PFSK-1 (cell line): Measurements from ENCODE around the gene TTC27.

Experiments
- FOXP2 ChIP-seq: optimal IDR thresholded peaks from 2 replicates; pipeline ENCODE3; 2011; ENCODE audit warnings: borderline replicate concordance, control low read depth, inconsistent platforms; ENCODE audit not compliant: insufficient read depth; ENCODE audit errors: extremely low read length, extremely low read depth
- POLR2AphosphoS5 ChIP-seq: IDR thresholded peaks from 2 replicates; pipeline ENCODE4 v1.6.1; 2012; ENCODE audit warnings: low read depth, mild to moderate bottlenecking, control low read depth, low read length, moderate library complexity
- REST ChIP-seq, 2 experiments: IDR thresholded peaks; 2 replicates each; pipeline versions ENCODE4 v1.6.1 to v1.8.0; 2011 to 2012; ENCODE audit warnings: low read depth in 2 of 2, low read length in 2 of 2, control low read depth in 1 of 2, inconsistent platforms in 1 of 2, mild to moderate bottlenecking in 1 of 2, moderate library complexity in 1 of 2; ENCODE audit not compliant: insufficient read depth in 1 of 2
- SIN3A ChIP-seq: IDR thresholded peaks from 2 replicates; pipeline ENCODE4 v1.6.1; 2012; ENCODE audit warnings: mild to moderate bottlenecking, low read length, moderate library complexity, borderline replicate concordance; ENCODE audit not compliant: insufficient read depth
- TAF1 ChIP-seq: IDR thresholded peaks from 2 replicates; pipeline ENCODE4 v1.6.1; 2012; ENCODE audit warnings: low read length, control low read depth, borderline replicate concordance; ENCODE audit not compliant: insufficient read depth

TTC27 gene

DNA sequence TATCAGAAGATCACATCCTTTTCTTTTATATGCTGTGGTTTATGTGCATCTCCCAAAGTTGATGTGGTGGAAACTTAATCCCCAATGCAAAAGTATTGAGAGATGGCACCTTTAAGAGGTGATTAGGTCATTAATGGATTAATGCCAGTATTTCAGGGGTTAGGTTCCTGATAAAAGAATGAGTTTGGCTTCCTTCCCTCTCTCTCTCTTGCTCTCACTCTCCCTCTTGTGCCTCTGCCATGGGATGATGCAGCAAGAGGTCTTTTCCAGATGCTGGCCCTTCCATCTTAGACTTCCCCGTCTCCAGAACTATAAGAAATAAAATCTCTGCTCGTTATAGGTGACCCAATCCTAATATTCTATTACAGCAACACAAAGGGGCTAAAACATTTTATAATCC is 85.0 kb downstream of the TTC27 start:
- TF ChIP-seq REST (IDR thresholded peaks at IDR 0.05; ENCODE audit: insufficient read depth in 1 of 2, low read depth in 2 of 2, low read length in 2 of 2) = no peak
- TF ChIP-seq POLR2AphosphoS5 = no peak
- TF ChIP-seq SIN3A = no peak
- no peak for TF ChIP-seq TAF1
- no peak for TF ChIP-seq FOXP2

GRCh38 chr2:32714521-32714920 is 86.7 kb downstream of the TTC27 start:
- TF ChIP-seq POLR2AphosphoS5 = no peak
- TF ChIP-seq TAF1 = no peak
- TF ChIP-seq SIN3A = no peak
- TF ChIP-seq REST (IDR thresholded peaks at IDR 0.05; ENCODE audit: insufficient read depth in 1 of 2, low read depth in 2 of 2, low read length in 2 of 2) = no peak
- TF ChIP-seq FOXP2 = no peak

DNA sequence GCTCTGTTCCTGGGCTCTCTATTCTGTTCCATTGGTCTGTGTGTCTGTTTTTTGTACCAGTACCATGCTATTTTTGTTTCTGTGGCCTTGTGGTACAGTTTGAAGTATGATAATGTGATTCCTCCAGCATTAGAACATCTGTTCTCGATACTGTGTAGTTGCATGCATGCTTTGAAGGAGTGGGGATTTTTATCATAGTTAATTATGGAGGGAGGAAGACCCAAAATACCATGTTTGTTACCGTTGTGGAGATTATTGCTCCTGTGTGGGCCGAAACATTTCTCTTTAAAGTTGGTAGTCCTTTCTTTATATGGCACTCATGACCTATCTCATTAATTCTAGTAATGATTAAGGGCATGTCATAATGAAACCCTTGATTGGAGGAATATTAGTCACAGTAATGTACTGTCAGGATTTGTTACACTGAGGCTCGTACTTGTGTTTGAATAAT is 87.6 kb downstream of the TTC27 start:
- TF ChIP-seq TAF1 = no peak
- no peak for TF ChIP-seq FOXP2
- no peak for TF ChIP-seq REST (IDR thresholded peaks at IDR 0.05; ENCODE audit: insufficient read depth in 1 of 2, low read depth in 2 of 2, low read length in 2 of 2)
- TF ChIP-seq SIN3A = no peak
- no peak for TF ChIP-seq POLR2AphosphoS5

DNA sequence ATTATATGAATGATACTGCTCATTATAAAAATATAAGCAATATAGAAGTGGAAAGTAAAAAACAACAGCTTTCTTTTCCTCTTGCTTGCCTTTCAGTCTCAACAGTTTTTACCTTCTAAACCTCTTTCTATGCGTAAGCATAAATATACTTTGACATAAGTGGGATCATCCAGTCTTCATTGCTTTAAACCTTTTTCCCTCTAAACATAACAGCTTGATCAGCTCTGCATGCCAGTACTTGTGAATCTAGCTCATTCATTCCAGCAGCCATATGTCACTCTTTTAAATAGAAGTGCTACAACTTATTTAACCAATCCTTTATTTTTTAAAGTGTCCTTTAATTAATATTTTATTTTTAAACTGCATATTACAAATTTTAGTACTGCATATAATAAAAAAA is 88.1 kb downstream of the TTC27 start:
- TF ChIP-seq TAF1 = no peak
- no peak for TF ChIP-seq FOXP2
- no peak for TF ChIP-seq REST (IDR thresholded peaks at IDR 0.05; ENCODE audit: insufficient read depth in 1 of 2, low read depth in 2 of 2, low read length in 2 of 2)
- TF ChIP-seq POLR2AphosphoS5 = no peak
- TF ChIP-seq SIN3A = no peak

GRCh38 chr2:32716598-32716997 is 88.7 kb downstream of the TTC27 start:
- no peak for TF ChIP-seq REST (IDR thresholded peaks at IDR 0.05; ENCODE audit: insufficient read depth in 1 of 2, low read depth in 2 of 2, low read length in 2 of 2)
- TF ChIP-seq TAF1 = no peak
- TF ChIP-seq FOXP2 = no peak
- no peak for TF ChIP-seq SIN3A
- no peak for TF ChIP-seq POLR2AphosphoS5
